K562 (cell line): ENCODE results near the gene NRSN2. TPM values are rescaled to one million over a fixed set of nuclear protein-coding genes. Genes with fewer than 3 reads are reported as not detected.

Experiments used
- C11orf30 ChIP-seq: fragments of 450-650 bp; IDR thresholded peaks from 2 replicates; pipeline ENCODE4 v1.6.1; 2016; ENCODE audit warnings: low read depth, mild to moderate bottlenecking
- E2F4 ChIP-seq: sonication (generic); formaldehyde crosslinking; IDR thresholded peaks from 2 replicates; pipeline ENCODE4 v1.8.0; 2022; ENCODE audit warnings: mild to moderate bottlenecking, low read depth, missing genetic modification reagents
- ELK3 ChIP-seq: fragments of 450-650 bp; formaldehyde crosslinking; IDR thresholded peaks from 2 replicates; pipeline ENCODE4 v1.4.0; 2020; ENCODE audit warnings: mild to moderate bottlenecking
- HDAC2 ChIP-seq: fragments of 450-650 bp; IDR thresholded peaks from 2 replicates; pipeline ENCODE4 v1.6.1; 2016; ENCODE audit warnings: mild to moderate bottlenecking
- HDAC3 ChIP-seq: fragments of 450-650 bp; IDR thresholded peaks from 2 replicates; pipeline ENCODE4 v1.6.1; 2018; ENCODE audit warnings: borderline replicate concordance, mild to moderate bottlenecking, moderate library complexity; ENCODE audit not compliant: partially characterized antibody
- HSF4 ChIP-seq: fragments of 250-450 bp; sonication (Bioruptor Pico); IDR thresholded peaks from 2 replicates; pipeline ENCODE4 v2.1.2; 2022; ENCODE audit warnings: mild to moderate bottlenecking, moderate library complexity, borderline replicate concordance
- MXI1 ChIP-seq: IDR thresholded peaks from 2 replicates; pipeline ENCODE4 v1.6.1; 2011; ENCODE audit warnings: low read depth, mild to moderate bottlenecking, improper control_type of control experiment, low read length
- RERE ChIP-seq: sonication (generic); formaldehyde crosslinking; IDR thresholded peaks from 2 replicates; pipeline ENCODE4 v1.8.0; 2023; ENCODE audit warnings: missing genetic modification reagents, mild to moderate bottlenecking, borderline replicate concordance
- SMARCE1 ChIP-seq: fragments of 450-650 bp; IDR thresholded peaks from 2 replicates; pipeline ENCODE4 v1.7.1; 2016; ENCODE audit warnings: mild to moderate bottlenecking
- YY1 ChIP-seq, 3 experiments: IDR thresholded peaks; 2 replicates each; pipeline ENCODE4 v1.6.1; 2011; ENCODE audit warnings: low read length in 2 of 3, mild to moderate bottlenecking in 2 of 3, moderate library complexity in 2 of 3, borderline replicate concordance in 1 of 3, control low read depth in 1 of 3, low read depth in 1 of 3; ENCODE audit not compliant: insufficient read depth in 3 of 3, insufficient replicate concordance in 2 of 3, control insufficient read depth in 1 of 3, insufficient read length in 1 of 3; ENCODE audit errors: extremely low read depth in 1 of 3
- ZNF253 ChIP-seq: fragments of 250-450 bp; sonication (Bioruptor Pico); conservative IDR thresholded peaks from 2 replicates; pipeline ENCODE4 v1.6.1; 2021; ENCODE audit warnings: mild to moderate bottlenecking
- ZNF586 ChIP-seq: fragments of 450-650 bp; formaldehyde crosslinking; conservative IDR thresholded peaks from 2 replicates; pipeline ENCODE4 v1.4.0; 2020; ENCODE audit warnings: mild to moderate bottlenecking, moderate library complexity
- polyA plus RNA-seq, 8 experiments: library from polyadenylated mRNA; depleted of rRNA in 4 of 8; stranded (reverse) in 5 of 8; unstranded in 3 of 8; fragments of >200 nt; fragmentation: Nextera tagmentation in 2 of 8; fragmentation: Illumina TruSeq in 1 of 8; extraction: Ambion mirVana in 2 of 8; extraction: Trizol in 1 of 8; gene quantifications; 2 replicates each; pipeline versions ENCODE4 v1.2.1 to v1.2.3, GENCODE V29; 2011 to 2014; ENCODE audit warnings: inconsistent platforms in 1 of 8, missing spikeins in 1 of 8
- total RNA-seq, 7 experiments: library from RNA; depleted of rRNA in 6 of 7; stranded (reverse); fragments of >200 nt in 6 of 7; fragmentation: Illumina TruSeq in 2 of 7; extraction: Trizol in 2 of 7; gene quantifications; 2 replicates each; pipeline versions ENCODE4 v1.2.1 to v1.2.3, GENCODE V29; 2011 to 2021; ENCODE audit warnings: low replicate concordance in 1 of 7
- TF ChIP-seq, protein P1 (sequence below): fragments of 450-650 bp; IDR thresholded peaks from 2 replicates; pipeline ENCODE4 v1.6.1; 2017; ENCODE audit warnings: antibody characterized with exemption, mild to moderate bottlenecking

Gene NRSN2
- total and polyA plus RNA-seq, 9 of the 15 experiments (the other 6 are each of a cell fraction or from before 2014, with no cell fraction given) = 7.5 to 29.7 (median 11.1) TPM

DNA sequence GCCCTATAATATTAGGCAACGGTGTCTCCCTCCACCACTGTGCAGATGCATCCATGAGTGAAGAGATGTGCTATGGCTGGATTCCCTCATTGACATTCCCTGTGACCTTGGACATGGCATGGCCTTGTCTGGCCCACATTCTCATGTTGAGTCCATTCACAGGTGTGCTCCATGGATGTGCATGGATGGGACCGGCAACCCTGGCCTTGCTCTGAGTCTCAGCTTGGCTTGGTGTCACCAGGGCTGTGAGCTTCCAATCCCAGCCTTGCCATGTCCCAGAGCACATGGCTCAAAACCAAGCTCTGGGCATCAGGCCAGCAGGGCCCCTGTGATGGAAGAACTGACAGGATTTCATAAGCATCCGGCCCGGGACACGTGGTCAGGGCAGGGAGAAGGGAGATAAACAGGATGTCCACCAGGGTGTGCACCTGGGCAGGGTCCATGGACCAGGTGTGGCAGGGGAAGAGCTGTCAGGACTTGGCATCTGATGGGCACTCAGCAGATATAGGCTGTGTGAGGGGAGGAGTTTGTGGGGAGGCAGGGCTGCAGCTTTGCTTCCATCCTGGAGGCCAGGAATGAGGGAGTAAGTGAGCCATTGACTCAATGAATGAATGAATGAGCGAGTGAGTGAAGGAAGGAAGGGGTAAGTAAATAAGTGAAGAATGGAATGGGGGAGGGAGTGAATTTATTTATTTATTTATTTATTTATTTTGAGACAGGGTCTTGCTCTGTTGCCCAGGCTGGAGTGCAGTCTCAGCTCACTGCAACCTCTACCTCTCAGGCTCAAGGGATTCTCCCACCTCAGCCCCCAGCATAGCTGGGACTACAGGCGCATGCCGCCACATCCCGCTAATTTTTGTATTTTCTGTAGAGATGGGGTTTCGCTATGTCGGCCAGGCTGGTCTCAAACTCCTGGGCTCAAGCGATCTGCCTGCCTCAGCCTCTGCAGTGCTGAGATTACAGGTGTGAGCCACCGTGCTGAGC is 15.7 kb downstream of the NRSN2 start (continued):
- TF ChIP-seq, protein P1, sequence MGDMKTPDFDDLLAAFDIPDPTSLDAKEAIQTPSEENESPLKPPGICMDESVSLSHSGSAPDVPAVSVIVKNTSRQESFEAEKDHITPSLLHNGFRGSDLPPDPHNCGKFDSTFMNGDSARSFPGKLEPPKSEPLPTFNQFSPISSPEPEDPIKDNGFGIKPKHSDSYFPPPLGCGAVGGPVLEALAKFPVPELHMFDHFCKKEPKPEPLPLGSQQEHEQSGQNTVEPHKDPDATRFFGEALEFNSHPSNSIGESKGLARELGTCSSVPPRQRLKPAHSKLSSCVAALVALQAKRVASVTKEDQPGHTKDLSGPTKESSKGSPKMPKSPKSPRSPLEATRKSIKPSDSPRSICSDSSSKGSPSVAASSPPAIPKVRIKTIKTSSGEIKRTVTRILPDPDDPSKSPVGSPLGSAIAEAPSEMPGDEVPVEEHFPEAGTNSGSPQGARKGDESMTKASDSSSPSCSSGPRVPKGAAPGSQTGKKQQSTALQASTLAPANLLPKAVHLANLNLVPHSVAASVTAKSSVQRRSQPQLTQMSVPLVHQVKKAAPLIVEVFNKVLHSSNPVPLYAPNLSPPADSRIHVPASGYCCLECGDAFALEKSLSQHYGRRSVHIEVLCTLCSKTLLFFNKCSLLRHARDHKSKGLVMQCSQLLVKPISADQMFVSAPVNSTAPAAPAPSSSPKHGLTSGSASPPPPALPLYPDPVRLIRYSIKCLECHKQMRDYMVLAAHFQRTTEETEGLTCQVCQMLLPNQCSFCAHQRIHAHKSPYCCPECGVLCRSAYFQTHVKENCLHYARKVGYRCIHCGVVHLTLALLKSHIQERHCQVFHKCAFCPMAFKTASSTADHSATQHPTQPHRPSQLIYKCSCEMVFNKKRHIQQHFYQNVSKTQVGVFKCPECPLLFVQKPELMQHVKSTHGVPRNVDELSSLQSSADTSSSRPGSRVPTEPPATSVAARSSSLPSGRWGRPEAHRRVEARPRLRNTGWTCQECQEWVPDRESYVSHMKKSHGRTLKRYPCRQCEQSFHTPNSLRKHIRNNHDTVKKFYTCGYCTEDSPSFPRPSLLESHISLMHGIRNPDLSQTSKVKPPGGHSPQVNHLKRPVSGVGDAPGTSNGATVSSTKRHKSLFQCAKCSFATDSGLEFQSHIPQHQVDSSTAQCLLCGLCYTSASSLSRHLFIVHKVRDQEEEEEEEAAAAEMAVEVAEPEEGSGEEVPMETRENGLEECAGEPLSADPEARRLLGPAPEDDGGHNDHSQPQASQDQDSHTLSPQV = peak; percentile 97
- TF ChIP-seq ZNF586 (CRISPR knock-in tag) (no peak), E2F4 (CRISPR knock-in tag) (no peak), HDAC3 (no peak), C11orf30 (no peak), SMARCE1 (no peak), HDAC2 (no peak), HSF4 (CRISPR knock-in tag) (peak; percentile 44; the same call in 1 of the 2 replicates), ZNF253 (no peak), RERE (CRISPR knock-in tag) (no peak), ELK3 (CRISPR knock-in tag) (no peak), MXI1 (no peak), YY1 (IDR thresholded peaks at IDR 0.05; ENCODE audit: borderline replicate concordance in 1 of 3, control insufficient read depth in 1 of 3, extremely low read depth in 1 of 3, insufficient read depth in 3 of 3, insufficient read length in 1 of 3, insufficient replicate concordance in 2 of 3, low read depth in 1 of 3, low read length in 2 of 3) (no peak)
